Measurements from ENCODE around the gene ZNF407.

ZNF407 gene

GRCh38 chr18:74989134-74989533 lies 391.5 kb downstream of the ZNF407 start:
- Histone ChIP-seq H3K79me2 (ENCODE audit: insufficient read depth, low read length) (no peaks in the 10 kb centered on the region), H3F3A (ENCODE audit: insufficient read depth) (no peaks in the 10 kb centered on the region), H3K9me2 (replicated peaks; ENCODE audit: insufficient read depth, low read length) (no peaks in the 10 kb centered on the region), H4K20me1 (ENCODE audit: low read depth, low read length) (no peaks in the 10 kb centered on the region), H3K36me3 (ENCODE audit: low read length) (no peaks in the 10 kb centered on the region), H2AFZ (ENCODE audit: low read depth, low read length, severe bottlenecking) (no peak overlapping the region), H3K9me3 (ENCODE audit: insufficient read depth, low read length) (no peaks in the 10 kb centered on the region), H3K4me3 (ENCODE audit: insufficient read depth, low read length, poor library complexity, severe bottlenecking) (no peak overlapping the region), H3K4me2 (ENCODE audit: low read depth, low read length, poor library complexity, severe bottlenecking) (no peak overlapping the region), H3K27ac (ENCODE audit: low read depth, low read length) (no peak overlapping the region), H3K9ac (ENCODE audit: low read length) (no peak overlapping the region), H3K27me3 (ENCODE audit: low read length) (no peaks in the 10 kb centered on the region)
- TF ChIP-seq, protein P1, sequence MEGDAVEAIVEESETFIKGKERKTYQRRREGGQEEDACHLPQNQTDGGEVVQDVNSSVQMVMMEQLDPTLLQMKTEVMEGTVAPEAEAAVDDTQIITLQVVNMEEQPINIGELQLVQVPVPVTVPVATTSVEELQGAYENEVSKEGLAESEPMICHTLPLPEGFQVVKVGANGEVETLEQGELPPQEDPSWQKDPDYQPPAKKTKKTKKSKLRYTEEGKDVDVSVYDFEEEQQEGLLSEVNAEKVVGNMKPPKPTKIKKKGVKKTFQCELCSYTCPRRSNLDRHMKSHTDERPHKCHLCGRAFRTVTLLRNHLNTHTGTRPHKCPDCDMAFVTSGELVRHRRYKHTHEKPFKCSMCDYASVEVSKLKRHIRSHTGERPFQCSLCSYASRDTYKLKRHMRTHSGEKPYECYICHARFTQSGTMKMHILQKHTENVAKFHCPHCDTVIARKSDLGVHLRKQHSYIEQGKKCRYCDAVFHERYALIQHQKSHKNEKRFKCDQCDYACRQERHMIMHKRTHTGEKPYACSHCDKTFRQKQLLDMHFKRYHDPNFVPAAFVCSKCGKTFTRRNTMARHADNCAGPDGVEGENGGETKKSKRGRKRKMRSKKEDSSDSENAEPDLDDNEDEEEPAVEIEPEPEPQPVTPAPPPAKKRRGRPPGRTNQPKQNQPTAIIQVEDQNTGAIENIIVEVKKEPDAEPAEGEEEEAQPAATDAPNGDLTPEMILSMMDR (IDR thresholded peaks at IDR 0.05; ENCODE audit: insufficient read depth, low read length, poor library complexity, severe bottlenecking): no peak
- TF ChIP-seq EZH2phosphoT487 (conservative IDR thresholded peaks at IDR 0.05; ENCODE audit: low read length): no peak

GRCh38 chr18:74990563-74991081 lies 393.0 kb downstream of the ZNF407 start:
- H3K9me2 ChIP-seq (replicated peaks; ENCODE audit: insufficient read depth, low read length): no peaks in the 10 kb centered on the region
- H2AFZ ChIP-seq (ENCODE audit: low read depth, low read length, severe bottlenecking): no peak overlapping the region
- no peaks in the 10 kb centered on the region for H3K27me3 ChIP-seq (ENCODE audit: low read length)
- TF ChIP-seq, protein P1 (IDR thresholded peaks at IDR 0.05; ENCODE audit: insufficient read depth, low read length, poor library complexity, severe bottlenecking): no peak
- TF ChIP-seq EZH2phosphoT487 (conservative IDR thresholded peaks at IDR 0.05; ENCODE audit: low read length): no peak
- H3K27ac ChIP-seq (ENCODE audit: low read depth, low read length): no peak overlapping the region
- H3K9ac ChIP-seq (ENCODE audit: low read length): no peak overlapping the region
- H3K79me2 ChIP-seq (ENCODE audit: insufficient read depth, low read length): no peaks in the 10 kb centered on the region
- H3F3A ChIP-seq (ENCODE audit: insufficient read depth): no peaks in the 10 kb centered on the region
- no peak overlapping the region for H3K4me2 ChIP-seq (ENCODE audit: low read depth, low read length, poor library complexity, severe bottlenecking)
- no peaks in the 10 kb centered on the region for H3K36me3 ChIP-seq (ENCODE audit: low read length)
- no peaks in the 10 kb centered on the region for H4K20me1 ChIP-seq (ENCODE audit: low read depth, low read length)
- H3K9me3 ChIP-seq (ENCODE audit: insufficient read depth, low read length): no peaks in the 10 kb centered on the region
- no peak overlapping the region for H3K4me3 ChIP-seq (ENCODE audit: insufficient read depth, low read length, poor library complexity, severe bottlenecking)

DNA sequence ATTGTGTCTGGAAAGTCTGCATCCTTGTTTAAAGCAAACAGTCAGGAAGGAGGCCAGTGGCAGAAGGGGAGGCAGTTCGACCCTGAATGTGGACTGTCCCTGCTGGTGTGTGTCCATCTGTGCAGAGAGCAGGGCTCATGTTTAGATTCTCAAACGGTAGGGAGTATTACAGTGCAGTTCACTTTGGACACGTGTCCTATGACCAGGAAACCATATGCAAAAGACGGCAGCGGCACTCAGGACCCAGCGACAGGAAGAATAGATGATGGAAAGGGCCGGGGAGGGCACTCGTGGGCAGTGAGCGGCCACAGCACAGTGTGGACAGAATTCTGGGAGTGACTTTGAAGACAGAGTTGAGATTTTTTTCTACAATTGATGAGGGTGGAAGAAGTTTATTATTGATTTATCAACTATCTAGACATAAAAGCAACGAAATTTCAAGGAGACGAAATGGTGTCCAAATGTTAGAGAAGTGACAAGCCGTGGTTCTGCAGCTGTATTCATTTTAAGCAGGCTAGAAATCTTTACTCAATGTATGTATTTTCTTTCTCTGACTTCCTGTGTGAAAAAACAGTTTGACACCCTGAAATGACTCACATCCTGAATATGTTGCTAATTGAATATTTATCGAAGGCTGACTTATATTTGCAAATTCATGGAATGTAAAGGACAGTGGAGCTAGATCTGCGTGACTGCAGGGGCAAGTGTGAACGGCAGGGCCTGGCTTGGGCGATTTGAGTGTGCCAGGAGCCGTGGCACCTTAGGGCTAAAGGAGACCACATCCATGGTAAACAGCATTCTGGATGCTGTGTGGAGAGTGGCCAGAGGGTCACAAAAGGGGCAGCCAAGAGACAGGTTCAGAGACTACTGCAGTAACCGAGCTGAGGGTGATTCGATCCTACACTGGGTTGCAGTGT lies 397.1 kb downstream of the ZNF407 start:
- H3K9me2 ChIP-seq (replicated peaks; ENCODE audit: insufficient read depth, low read length): no peaks in the 10 kb centered on the region
- H3K4me3 ChIP-seq (ENCODE audit: insufficient read depth, low read length, poor library complexity, severe bottlenecking): no peak overlapping the region
- no peak overlapping the region for H3K9ac ChIP-seq (ENCODE audit: low read length)
- H3K79me2 ChIP-seq (ENCODE audit: insufficient read depth, low read length): no peaks in the 10 kb centered on the region
- H3K4me2 ChIP-seq (ENCODE audit: low read depth, low read length, poor library complexity, severe bottlenecking): no peak overlapping the region
- no peaks in the 10 kb centered on the region for H3K9me3 ChIP-seq (ENCODE audit: insufficient read depth, low read length)
- no peaks in the 10 kb centered on the region for H3F3A ChIP-seq (ENCODE audit: insufficient read depth)
- no peaks in the 10 kb centered on the region for H3K27me3 ChIP-seq (ENCODE audit: low read length)
- TF ChIP-seq EZH2phosphoT487 (conservative IDR thresholded peaks at IDR 0.05; ENCODE audit: low read length): no peak
- TF ChIP-seq, protein P1 (IDR thresholded peaks at IDR 0.05; ENCODE audit: insufficient read depth, low read length, poor library complexity, severe bottlenecking): no peak
- H3K36me3 ChIP-seq (ENCODE audit: low read length): no peaks in the 10 kb centered on the region
- H2AFZ ChIP-seq (ENCODE audit: low read depth, low read length, severe bottlenecking): no peak overlapping the region
- no peak overlapping the region for H3K27ac ChIP-seq (ENCODE audit: low read depth, low read length)
- H4K20me1 ChIP-seq (ENCODE audit: low read depth, low read length): no peaks in the 10 kb centered on the region
